GM13977 (cell line): ENCODE results near the gene ST6GAL1.

Experiments
- DNase-seq: peaks from one replicate; pipeline ENCODE4 v3.0.0; 2012; ENCODE audit warnings: low spot score
- in situ Hi-C: fragments of 300-500 bp; cut with MboI; formaldehyde crosslinking; loops from one replicate; pipeline ENCODE4 v1.12.0; 2022; ENCODE audit warnings: low sequenced_read_pairs, low pct_unique_long_range_greater_than_20kb, mixed read lengths, inconsistent platforms; ENCODE audit not compliant: unreplicated experiment
- TF ChIP-seq, protein P1 (sequence below): IDR thresholded peaks from 2 replicates; pipeline ENCODE4 v1.5.1; 2012; ENCODE audit warnings: mild to moderate bottlenecking, control low read depth; ENCODE audit not compliant: insufficient read depth; ENCODE audit errors: extremely low read depth, missing control alignments

Gene ST6GAL1

DNA sequence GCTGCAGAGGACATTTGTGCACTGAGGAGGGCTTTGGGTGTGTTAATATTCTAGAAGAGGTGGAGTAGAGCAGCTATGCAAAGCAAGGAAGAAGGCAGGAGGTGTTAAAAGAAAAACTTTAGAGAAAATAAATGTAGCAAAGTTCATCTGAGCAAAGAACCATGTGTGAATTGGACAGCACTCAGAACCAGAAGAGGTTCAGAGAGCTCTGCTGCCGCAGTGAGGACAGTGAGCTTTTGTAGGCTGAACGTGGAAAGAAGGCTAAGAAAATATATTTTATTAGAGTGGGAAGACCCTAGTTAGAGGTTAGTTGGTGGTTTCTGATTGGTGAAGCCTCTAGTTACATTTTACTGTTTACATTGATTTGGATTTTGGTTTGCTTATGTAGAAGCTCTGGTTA lies 50.7 kb downstream of the ST6GAL1 start:
- TF ChIP-seq, protein P1, sequence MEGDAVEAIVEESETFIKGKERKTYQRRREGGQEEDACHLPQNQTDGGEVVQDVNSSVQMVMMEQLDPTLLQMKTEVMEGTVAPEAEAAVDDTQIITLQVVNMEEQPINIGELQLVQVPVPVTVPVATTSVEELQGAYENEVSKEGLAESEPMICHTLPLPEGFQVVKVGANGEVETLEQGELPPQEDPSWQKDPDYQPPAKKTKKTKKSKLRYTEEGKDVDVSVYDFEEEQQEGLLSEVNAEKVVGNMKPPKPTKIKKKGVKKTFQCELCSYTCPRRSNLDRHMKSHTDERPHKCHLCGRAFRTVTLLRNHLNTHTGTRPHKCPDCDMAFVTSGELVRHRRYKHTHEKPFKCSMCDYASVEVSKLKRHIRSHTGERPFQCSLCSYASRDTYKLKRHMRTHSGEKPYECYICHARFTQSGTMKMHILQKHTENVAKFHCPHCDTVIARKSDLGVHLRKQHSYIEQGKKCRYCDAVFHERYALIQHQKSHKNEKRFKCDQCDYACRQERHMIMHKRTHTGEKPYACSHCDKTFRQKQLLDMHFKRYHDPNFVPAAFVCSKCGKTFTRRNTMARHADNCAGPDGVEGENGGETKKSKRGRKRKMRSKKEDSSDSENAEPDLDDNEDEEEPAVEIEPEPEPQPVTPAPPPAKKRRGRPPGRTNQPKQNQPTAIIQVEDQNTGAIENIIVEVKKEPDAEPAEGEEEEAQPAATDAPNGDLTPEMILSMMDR: no peak
- in situ Hi-C loops: no loop called here
- no peak for DNase-seq

DNA sequence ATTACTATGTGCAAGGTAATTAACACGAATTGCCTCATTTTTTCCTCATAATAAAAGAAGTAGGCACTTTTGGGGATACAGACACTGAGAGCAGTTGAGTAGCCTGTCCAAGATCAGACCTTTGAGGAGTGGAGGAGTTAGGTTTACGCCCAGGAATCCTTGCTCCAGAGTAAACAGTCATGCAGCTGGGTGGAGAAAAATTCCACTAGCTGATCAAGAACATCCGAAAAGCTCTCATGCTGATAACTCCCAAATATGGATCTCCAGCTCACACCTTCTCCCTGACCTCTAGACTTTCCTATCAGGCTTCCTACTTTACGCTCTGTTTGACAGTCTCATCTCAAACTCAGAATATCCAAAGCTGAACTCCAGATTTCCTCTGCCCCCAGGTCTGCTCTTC lies 53.3 kb downstream of the ST6GAL1 start:
- no peak for DNase-seq
- in situ Hi-C loops: no loop called here

GRCh38 chr3:186984064-186984463 lies 53.7 kb downstream of the ST6GAL1 start:
- in situ Hi-C loops: no loop called here
- TF ChIP-seq, protein P1: no peak
- no peak for DNase-seq

More for the DNA sequence above, 53.3 kb downstream of the ST6GAL1 start:
- TF ChIP-seq, protein P1: no peak

- peak; percentile 35 for DNase-seq
- TF ChIP-seq, protein P1: no peak
- in situ Hi-C loops: no loop called here
Observed at GRCh38 chr3:186985661-186986364, 55.5 kb downstream of the ST6GAL1 start.

DNA sequence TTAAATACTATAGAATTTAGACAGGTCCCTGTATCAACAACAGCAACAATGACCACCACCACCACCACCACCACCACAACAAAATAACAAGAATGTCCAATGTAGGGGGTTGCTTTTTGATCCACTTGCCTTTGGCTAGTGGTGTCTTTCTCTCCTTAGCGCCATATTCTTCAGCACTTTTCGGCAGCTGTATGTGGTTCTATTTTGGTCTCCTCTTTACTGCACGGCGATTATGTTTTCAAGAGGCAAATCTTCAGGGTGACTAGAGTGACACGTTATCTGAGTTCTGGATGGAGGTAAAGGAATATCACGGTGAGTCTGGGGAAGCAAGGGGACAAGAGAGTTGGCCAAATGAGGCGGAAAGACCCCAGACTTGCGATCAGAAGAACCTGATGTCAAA lies 56.1 kb downstream of the ST6GAL1 start:
- TF ChIP-seq, protein P1: no peak

GRCh38 chr3:186986816-186987215 lies 56.5 kb downstream of the ST6GAL1 start:
- no peak for DNase-seq
- in situ Hi-C loops: no loop called here
- TF ChIP-seq, protein P1: no peak

More for the DNA sequence above, 56.1 kb downstream of the ST6GAL1 start:
- in situ Hi-C loops: no loop called here
- no peak for DNase-seq
